PFSK-1 (cell line): ENCODE data around the gene ARHGEF16.

Source experiments
- FOXP2 ChIP-seq: optimal IDR thresholded peaks from 2 replicates; pipeline ENCODE3; 2011; ENCODE audit warnings: borderline replicate concordance, control low read depth, inconsistent platforms; ENCODE audit not compliant: insufficient read depth; ENCODE audit errors: extremely low read length, extremely low read depth
- POLR2AphosphoS5 ChIP-seq: IDR thresholded peaks from 2 replicates; pipeline ENCODE4 v1.6.1; 2012; ENCODE audit warnings: low read depth, mild to moderate bottlenecking, control low read depth, low read length, moderate library complexity

GRCh38 chr1:3459940-3460671 lies 5.6 kb downstream of the ARHGEF16 start:
- no peak for TF ChIP-seq FOXP2
- TF ChIP-seq POLR2AphosphoS5, result no peak
